Neural cell (in vitro differentiated cells): ENCODE results near the gene PTPRR. TPM values are rescaled to one million over a fixed set of nuclear protein-coding genes. Genes with fewer than 3 reads are reported as not detected.

Experiments used
- H2AFZ ChIP-seq: fragments of 200-600, 300-800 bp; sonication (generic), shearing (Covaris generic); 2 replicates; pipeline ENCODE4 v1.6.0; 2014; ENCODE audit warnings: low read depth, mild to moderate bottlenecking, antibody characterized with exemption, low read length, moderate library complexity
- H3F3A ChIP-seq: fragments of 200-600 bp; shearing (Covaris generic); 2 replicates; pipeline ENCODE4 v1.6.1; 2016; ENCODE audit warnings: mild to moderate bottlenecking, moderate library complexity, mixed read lengths, antibody characterized with exemption, low read length; ENCODE audit not compliant: insufficient read depth, poor library complexity, severe bottlenecking
- H3K27ac ChIP-seq: fragments of 200-600, 300-800 bp; sonication (generic), shearing (Covaris generic); 2 replicates; pipeline ENCODE4 v1.5.1; 2014; ENCODE audit warnings: mild to moderate bottlenecking, low read length, moderate library complexity
- H3K27me3 ChIP-seq: fragments of 300-800, 200-600 bp; sonication (generic), shearing (Covaris generic); 2 replicates; pipeline ENCODE4 v1.6.0; 2014; ENCODE audit warnings: mild to moderate bottlenecking, low read depth, low read length, moderate library complexity; ENCODE audit not compliant: insufficient read depth
- H3K36me3 ChIP-seq: fragments of 300-800, 200-600 bp; sonication (generic), shearing (Covaris generic); 2 replicates; pipeline ENCODE4 v1.5.1; 2014; ENCODE audit warnings: mild to moderate bottlenecking, antibody characterized with exemption, low read length, moderate library complexity; ENCODE audit not compliant: insufficient read depth
- H3K4me2 ChIP-seq: fragments of 300-800, 200-600 bp; sonication (generic), shearing (Covaris generic); 2 replicates; pipeline ENCODE4 v1.6.0; 2014; ENCODE audit warnings: mild to moderate bottlenecking, low read length
- H3K4me3 ChIP-seq: fragments of 300-800, 200-600 bp; sonication (generic), shearing (Covaris generic); 2 replicates; pipeline ENCODE4 v1.5.1; 2014; ENCODE audit warnings: mild to moderate bottlenecking, low read length, moderate library complexity
- H3K79me2 ChIP-seq: fragments of 200-600 bp; shearing (Covaris generic); replicated peaks from 2 replicates; pipeline ENCODE4 v1.6.0; 2014; ENCODE audit warnings: mild to moderate bottlenecking, low read length, moderate library complexity; ENCODE audit not compliant: insufficient read depth
- H3K9ac ChIP-seq: fragments of 300-800, 200-600 bp; sonication (generic), shearing (Covaris generic); 2 replicates; pipeline ENCODE4 v1.6.1; 2016; ENCODE audit warnings: mild to moderate bottlenecking, low read length, mixed read lengths
- H3K9me2 ChIP-seq: fragments of 200-600 bp; shearing (Covaris generic); 2 replicates; pipeline ENCODE4 v1.6.1; 2016; ENCODE audit warnings: mild to moderate bottlenecking, low read length, mixed read lengths; ENCODE audit not compliant: insufficient read depth
- H3K9me3 ChIP-seq: fragments of 200-600, 300-800 bp; sonication (generic), shearing (Covaris generic); 2 replicates; pipeline ENCODE4 v1.6.1; 2016; ENCODE audit warnings: mild to moderate bottlenecking, mixed run types, low read length, moderate library complexity, mixed read lengths
- H4K20me1 ChIP-seq: fragments of 200-600 bp; shearing (Covaris generic); 2 replicates; pipeline ENCODE4 v1.6.1; 2016; ENCODE audit warnings: mild to moderate bottlenecking, mixed run types; ENCODE audit not compliant: insufficient read depth
- EP300 ChIP-seq: fragments of 450-650 bp; conservative IDR thresholded peaks from 2 replicates; pipeline ENCODE4 v1.6.1; 2014; ENCODE audit warnings: antibody characterized with exemption, mild to moderate bottlenecking, moderate library complexity; ENCODE audit not compliant: poor library complexity, severe bottlenecking
- EZH2 ChIP-seq: fragments of 200-600, 300-800 bp; shearing (Covaris generic), sonication (generic); IDR thresholded peaks from 2 replicates; pipeline ENCODE4 v1.6.1; 2014; ENCODE audit warnings: antibody characterized with exemption, low read length, borderline replicate concordance, mild to moderate bottlenecking; ENCODE audit not compliant: insufficient read depth, poor library complexity, severe bottlenecking
- MXI1 ChIP-seq: fragments of 450-650 bp; conservative IDR thresholded peaks from 2 replicates; pipeline ENCODE4 v1.6.1; 2014; ENCODE audit warnings: antibody characterized with exemption, mild to moderate bottlenecking; ENCODE audit not compliant: poor library complexity, severe bottlenecking
- POLR2AphosphoS5 ChIP-seq: IDR thresholded peaks from 2 replicates; pipeline ENCODE4 v1.6.1; 2012
- RAD21 ChIP-seq: fragments of 450-650 bp; conservative IDR thresholded peaks from 2 replicates; pipeline ENCODE4 v1.6.1; 2014; ENCODE audit warnings: antibody characterized with exemption, mild to moderate bottlenecking, moderate library complexity
- SMC3 ChIP-seq: fragments of 450-650 bp; conservative IDR thresholded peaks from 2 replicates; pipeline ENCODE4 v1.6.1; 2014; ENCODE audit warnings: antibody characterized with exemption, mild to moderate bottlenecking, moderate library complexity; ENCODE audit not compliant: poor library complexity
- TAF1 ChIP-seq: IDR thresholded peaks from 2 replicates; pipeline ENCODE4 v1.6.1; 2012; ENCODE audit warnings: low read depth
- polyA plus RNA-seq: library from polyadenylated mRNA; depleted of rRNA; stranded (reverse); fragments of >200 nt; gene quantifications from 2 replicates; pipeline ENCODE4 v1.2.3, GENCODE V29; 2014
- TF ChIP-seq, protein P1 (sequence below): fragments of 450-650 bp; IDR thresholded peaks from 2 replicates; pipeline ENCODE4 v1.5.1; 2014; ENCODE audit warnings: antibody characterized with exemption, mild to moderate bottlenecking, moderate library complexity; ENCODE audit not compliant: poor library complexity, severe bottlenecking
- TF ChIP-seq, protein P2 (sequence below): IDR thresholded peaks from 2 replicates; pipeline ENCODE4 v1.6.1; 2012; ENCODE audit warnings: borderline replicate concordance

Gene PTPRR
- polyA plus RNA-seq, 1 donor from 2014 or later = 2.2 TPM

DNA sequence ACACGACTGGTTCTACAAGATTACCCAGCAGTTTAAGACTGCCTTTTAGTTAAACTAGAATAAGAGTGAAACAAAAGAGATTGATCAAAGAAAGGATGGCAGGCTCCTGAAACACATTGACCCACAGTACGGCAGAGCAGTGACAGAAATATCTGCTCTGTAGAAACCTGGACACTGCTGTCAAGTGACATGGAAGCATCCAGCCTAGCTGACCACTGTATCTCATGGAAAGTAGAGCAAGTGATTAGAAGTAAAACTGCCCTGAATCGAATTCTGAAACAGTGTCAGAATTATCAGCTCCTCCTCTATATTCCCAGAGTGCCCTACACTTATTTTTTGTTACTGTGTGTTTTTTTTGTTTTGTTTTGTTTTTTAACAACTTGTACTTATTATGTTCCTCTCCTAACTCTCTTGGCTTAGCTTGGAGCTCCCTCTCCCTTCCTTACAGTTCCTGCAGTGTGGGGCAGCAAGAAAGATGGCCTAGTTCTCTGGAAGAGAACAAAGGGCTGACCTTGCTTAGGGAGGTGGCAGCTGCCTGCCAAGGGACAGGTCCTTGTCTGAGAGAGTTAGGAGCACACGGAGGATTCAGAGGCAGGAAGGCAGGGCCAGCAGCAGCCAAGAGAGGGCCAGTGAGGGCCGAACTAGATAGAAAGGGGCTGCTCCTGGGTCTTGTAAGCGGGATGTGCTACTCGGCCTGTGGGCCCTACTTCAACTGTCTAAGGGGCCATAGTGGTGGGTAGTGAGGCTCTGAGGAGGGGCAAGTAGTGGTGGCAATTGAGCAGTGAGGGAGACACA is 97.2 kb downstream of the PTPRR start:
- Histone ChIP-seq H3F3A (no peaks in the 10 kb centered on the region), H4K20me1 (no peaks in the 10 kb centered on the region), H3K36me3 (no peaks in the 10 kb centered on the region), H3K27me3 (no peaks in the 10 kb centered on the region), H3K9me3 (no peaks in the 10 kb centered on the region), H3K4me2 (no peak overlapping the region), H2AFZ (no peak overlapping the region), H3K79me2 (no peaks in the 10 kb centered on the region), H3K27ac (no peak overlapping the region), H3K9me2 (no peaks in the 10 kb centered on the region), H3K4me3 (no peak overlapping the region), H3K9ac (no peak overlapping the region)
- TF ChIP-seq EZH2 = no peak
- TF ChIP-seq, protein P1, sequence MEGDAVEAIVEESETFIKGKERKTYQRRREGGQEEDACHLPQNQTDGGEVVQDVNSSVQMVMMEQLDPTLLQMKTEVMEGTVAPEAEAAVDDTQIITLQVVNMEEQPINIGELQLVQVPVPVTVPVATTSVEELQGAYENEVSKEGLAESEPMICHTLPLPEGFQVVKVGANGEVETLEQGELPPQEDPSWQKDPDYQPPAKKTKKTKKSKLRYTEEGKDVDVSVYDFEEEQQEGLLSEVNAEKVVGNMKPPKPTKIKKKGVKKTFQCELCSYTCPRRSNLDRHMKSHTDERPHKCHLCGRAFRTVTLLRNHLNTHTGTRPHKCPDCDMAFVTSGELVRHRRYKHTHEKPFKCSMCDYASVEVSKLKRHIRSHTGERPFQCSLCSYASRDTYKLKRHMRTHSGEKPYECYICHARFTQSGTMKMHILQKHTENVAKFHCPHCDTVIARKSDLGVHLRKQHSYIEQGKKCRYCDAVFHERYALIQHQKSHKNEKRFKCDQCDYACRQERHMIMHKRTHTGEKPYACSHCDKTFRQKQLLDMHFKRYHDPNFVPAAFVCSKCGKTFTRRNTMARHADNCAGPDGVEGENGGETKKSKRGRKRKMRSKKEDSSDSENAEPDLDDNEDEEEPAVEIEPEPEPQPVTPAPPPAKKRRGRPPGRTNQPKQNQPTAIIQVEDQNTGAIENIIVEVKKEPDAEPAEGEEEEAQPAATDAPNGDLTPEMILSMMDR = no peak
- no peak for TF ChIP-seq EP300
- TF ChIP-seq SMC3 = no peak
- TF ChIP-seq, protein P2, sequence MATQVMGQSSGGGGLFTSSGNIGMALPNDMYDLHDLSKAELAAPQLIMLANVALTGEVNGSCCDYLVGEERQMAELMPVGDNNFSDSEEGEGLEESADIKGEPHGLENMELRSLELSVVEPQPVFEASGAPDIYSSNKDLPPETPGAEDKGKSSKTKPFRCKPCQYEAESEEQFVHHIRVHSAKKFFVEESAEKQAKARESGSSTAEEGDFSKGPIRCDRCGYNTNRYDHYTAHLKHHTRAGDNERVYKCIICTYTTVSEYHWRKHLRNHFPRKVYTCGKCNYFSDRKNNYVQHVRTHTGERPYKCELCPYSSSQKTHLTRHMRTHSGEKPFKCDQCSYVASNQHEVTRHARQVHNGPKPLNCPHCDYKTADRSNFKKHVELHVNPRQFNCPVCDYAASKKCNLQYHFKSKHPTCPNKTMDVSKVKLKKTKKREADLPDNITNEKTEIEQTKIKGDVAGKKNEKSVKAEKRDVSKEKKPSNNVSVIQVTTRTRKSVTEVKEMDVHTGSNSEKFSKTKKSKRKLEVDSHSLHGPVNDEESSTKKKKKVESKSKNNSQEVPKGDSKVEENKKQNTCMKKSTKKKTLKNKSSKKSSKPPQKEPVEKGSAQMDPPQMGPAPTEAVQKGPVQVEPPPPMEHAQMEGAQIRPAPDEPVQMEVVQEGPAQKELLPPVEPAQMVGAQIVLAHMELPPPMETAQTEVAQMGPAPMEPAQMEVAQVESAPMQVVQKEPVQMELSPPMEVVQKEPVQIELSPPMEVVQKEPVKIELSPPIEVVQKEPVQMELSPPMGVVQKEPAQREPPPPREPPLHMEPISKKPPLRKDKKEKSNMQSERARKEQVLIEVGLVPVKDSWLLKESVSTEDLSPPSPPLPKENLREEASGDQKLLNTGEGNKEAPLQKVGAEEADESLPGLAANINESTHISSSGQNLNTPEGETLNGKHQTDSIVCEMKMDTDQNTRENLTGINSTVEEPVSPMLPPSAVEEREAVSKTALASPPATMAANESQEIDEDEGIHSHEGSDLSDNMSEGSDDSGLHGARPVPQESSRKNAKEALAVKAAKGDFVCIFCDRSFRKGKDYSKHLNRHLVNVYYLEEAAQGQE = no peak

DNA sequence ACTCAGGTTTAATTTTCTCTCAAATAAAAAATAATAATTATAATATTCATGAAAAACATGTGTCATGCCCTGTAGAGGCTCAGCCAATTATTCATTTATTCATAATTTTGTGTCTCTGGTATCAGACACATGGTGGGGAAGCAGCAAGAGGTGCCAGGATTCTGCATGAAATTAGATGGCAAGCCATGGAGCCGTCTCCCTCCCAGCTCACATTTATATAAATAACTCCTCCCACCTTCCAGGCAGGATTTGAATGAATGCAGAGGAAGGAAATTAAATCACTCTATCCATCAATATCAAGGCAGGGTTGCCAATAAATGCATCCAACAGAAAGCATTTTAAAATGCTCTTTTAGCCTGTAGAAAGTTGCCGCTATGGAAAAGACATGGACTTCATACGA is 98.1 kb downstream of the PTPRR start:
- Histone ChIP-seq H3K9ac (no peak overlapping the region), H3K27me3 (no peaks in the 10 kb centered on the region), H3F3A (no peaks in the 10 kb centered on the region), H3K9me2 (no peaks in the 10 kb centered on the region), H2AFZ (no peak overlapping the region), H4K20me1 (no peaks in the 10 kb centered on the region), H3K36me3 (no peaks in the 10 kb centered on the region), H3K79me2 (no peaks in the 10 kb centered on the region), H3K4me2 (no peak overlapping the region), H3K4me3 (no peak overlapping the region), H3K9me3 (no peaks in the 10 kb centered on the region), H3K27ac (no peak overlapping the region)
- no peak for TF ChIP-seq TAF1
- TF ChIP-seq, protein P1 = no peak
- TF ChIP-seq EZH2 = no peak
- TF ChIP-seq, protein P2 = no peak
- TF ChIP-seq EP300 = no peak
- no peak for TF ChIP-seq MXI1
- no peak for TF ChIP-seq SMC3
- TF ChIP-seq POLR2AphosphoS5 = no peak
- TF ChIP-seq RAD21 = no peak
